Stimulated activated CD8-positive, alpha-beta memory T cell treated with anti-CD3 and anti-CD28 coated beads, Interleukin-4, amount 100 ng/mL, for 48 hours (primary cell): ENCODE results near the gene MBD6.

Experiments
- DNase-seq: peaks from one replicate; pipeline ENCODE4 v3.0.0-alpha.2; 2020

MBD6 gene

GRCh38 chr12:57579011-57579410, 56.4 kb downstream of the MBD6 start:
- no peak for DNase-seq
